Measurements from ENCODE around the gene DGKD. TPM values are rescaled to one million over a fixed set of nuclear protein-coding genes. Genes with fewer than 3 reads are reported as not detected.

DGKD gene
- total and polyA plus RNA-seq, 2 donors (not counting 1 experiment from before 2014, with no cell fraction given) = 6.0 to 9.9 TPM

- Histone ChIP-seq H3K27ac (ENCODE audit: insufficient read depth, low read length) (no peak overlapping the region), H3K36me3 (ENCODE audit: control insufficient read depth, insufficient read depth, low read length) (peaks cover 5% of the 10 kb centered on the region)
- no peak for DNase-seq (ENCODE audit: low read depth in 2 of 2)
Measured at GRCh38 chr2:233449921-233450863, 95.9 kb downstream of the DGKD start.

GRCh38 chr2:233450864-233451575 lies 96.7 kb downstream of the DGKD start:
- Histone ChIP-seq H3K79me2 (ENCODE audit: control insufficient read depth, insufficient read depth, low read length) (no peaks in the 10 kb centered on the region), H2AFZ (ENCODE audit: low read length) (no peak overlapping the region), H3K4me2 (ENCODE audit: extremely low read depth, insufficient read depth, low read length) (no peak overlapping the region), H3K9ac (ENCODE audit: insufficient read depth, low read length) (no peak overlapping the region), H3K4me3 (replicated peaks in 1 of 4; ENCODE audit: control extremely low read depth in 1 of 4, insufficient read depth in 1 of 4, low read depth in 3 of 4, low read length in 4 of 4) (no peak overlapping the region), H4K20me1 (ENCODE audit: control insufficient read depth, extremely low read depth, insufficient read depth, low read length) (no peaks in the 10 kb centered on the region), H3K27me3 (ENCODE audit: control insufficient read depth, insufficient read depth, low read length) (no peaks in the 10 kb centered on the region), H3K4me1 (ENCODE audit: control insufficient read depth, extremely low read depth, insufficient read depth, low read length) (no peaks in the 10 kb centered on the region), H3K9me3 (ENCODE audit: control insufficient read depth, insufficient read depth, low read depth, low read length) (no peaks in the 10 kb centered on the region), H3K27ac (ENCODE audit: insufficient read depth, low read length) (no peak overlapping the region), H3K36me3 (ENCODE audit: control insufficient read depth, insufficient read depth, low read length) (peaks cover 5% of the 10 kb centered on the region)
- no peak for DNase-seq (ENCODE audit: low read depth in 2 of 2)
- TF ChIP-seq EZH2 (IDR thresholded peaks at IDR 0.05; ENCODE audit: low read length, missing control alignments) (no peak), CTCF (conservative IDR thresholded peaks at IDR 0.05 in 1 of 2, IDR thresholded peaks at IDR 0.05 in 1 of 2; ENCODE audit: low read depth in 1 of 2, low read length in 2 of 2) (no peak)

More at GRCh38 chr2:233449921-233450863, 95.9 kb downstream of the DGKD start:
- Histone ChIP-seq H3K27me3 (ENCODE audit: control insufficient read depth, insufficient read depth, low read length) (no peaks in the 10 kb centered on the region), H3K4me2 (ENCODE audit: extremely low read depth, insufficient read depth, low read length) (no peak overlapping the region), H3K9me3 (ENCODE audit: control insufficient read depth, insufficient read depth, low read depth, low read length) (no peaks in the 10 kb centered on the region), H3K4me1 (ENCODE audit: control insufficient read depth, extremely low read depth, insufficient read depth, low read length) (no peaks in the 10 kb centered on the region), H3K79me2 (ENCODE audit: control insufficient read depth, insufficient read depth, low read length) (no peaks in the 10 kb centered on the region), H4K20me1 (ENCODE audit: control insufficient read depth, extremely low read depth, insufficient read depth, low read length) (no peaks in the 10 kb centered on the region), H2AFZ (ENCODE audit: low read length) (no peak overlapping the region), H3K4me3 (replicated peaks in 1 of 4; ENCODE audit: control extremely low read depth in 1 of 4, insufficient read depth in 1 of 4, low read depth in 3 of 4, low read length in 4 of 4) (no peak overlapping the region), H3K9ac (ENCODE audit: insufficient read depth, low read length) (no peak overlapping the region)
- TF ChIP-seq EZH2 (IDR thresholded peaks at IDR 0.05; ENCODE audit: low read length, missing control alignments) (no peak), CTCF (conservative IDR thresholded peaks at IDR 0.05 in 1 of 2, IDR thresholded peaks at IDR 0.05 in 1 of 2; ENCODE audit: low read depth in 1 of 2, low read length in 2 of 2) (no peak)

GRCh38 chr2:233451950-233452349 lies 97.7 kb downstream of the DGKD start:
- H3K4me1 ChIP-seq (ENCODE audit: control insufficient read depth, extremely low read depth, insufficient read depth, low read length) = no peaks in the 10 kb centered on the region
- H3K36me3 ChIP-seq (ENCODE audit: control insufficient read depth, insufficient read depth, low read length) = peaks cover 5% of the 10 kb centered on the region
- no peaks in the 10 kb centered on the region for H3K9me3 ChIP-seq (ENCODE audit: control insufficient read depth, insufficient read depth, low read depth, low read length)
- TF ChIP-seq CTCF (conservative IDR thresholded peaks at IDR 0.05 in 1 of 2, IDR thresholded peaks at IDR 0.05 in 1 of 2; ENCODE audit: low read depth in 1 of 2, low read length in 2 of 2) = no peak
- no peak for TF ChIP-seq EZH2 (IDR thresholded peaks at IDR 0.05; ENCODE audit: low read length, missing control alignments)
- no peak overlapping the region for H3K9ac ChIP-seq (ENCODE audit: insufficient read depth, low read length)
- H4K20me1 ChIP-seq (ENCODE audit: control insufficient read depth, extremely low read depth, insufficient read depth, low read length) = no peaks in the 10 kb centered on the region
- no peak overlapping the region for H2AFZ ChIP-seq (ENCODE audit: low read length)
- H3K27ac ChIP-seq (ENCODE audit: insufficient read depth, low read length) = no peak overlapping the region
- no peak for DNase-seq (ENCODE audit: low read depth in 2 of 2)
- H3K79me2 ChIP-seq (ENCODE audit: control insufficient read depth, insufficient read depth, low read length) = no peaks in the 10 kb centered on the region
- H3K4me3 ChIP-seq (replicated peaks in 1 of 4; ENCODE audit: control extremely low read depth in 1 of 4, insufficient read depth in 1 of 4, low read depth in 3 of 4, low read length in 4 of 4) = no peak overlapping the region
- no peak overlapping the region for H3K4me2 ChIP-seq (ENCODE audit: extremely low read depth, insufficient read depth, low read length)
- no peaks in the 10 kb centered on the region for H3K27me3 ChIP-seq (ENCODE audit: control insufficient read depth, insufficient read depth, low read length)

All from fibroblast of lung (primary cell).